22Rv1 (cell line): ENCODE measurements around the gene MAP3K5.

Experiments
- ZFX ChIP-seq: fragments of 450-650 bp; IDR thresholded peaks from 2 replicates; pipeline ENCODE4 v1.6.1; 2017; ENCODE audit warnings: antibody characterized with exemption, borderline replicate concordance
- TF ChIP-seq, protein P1 (sequence below): fragments of 450-650 bp; IDR thresholded peaks from 2 replicates; pipeline ENCODE4 v1.5.1; 2017; ENCODE audit warnings: mild to moderate bottlenecking

DNA sequence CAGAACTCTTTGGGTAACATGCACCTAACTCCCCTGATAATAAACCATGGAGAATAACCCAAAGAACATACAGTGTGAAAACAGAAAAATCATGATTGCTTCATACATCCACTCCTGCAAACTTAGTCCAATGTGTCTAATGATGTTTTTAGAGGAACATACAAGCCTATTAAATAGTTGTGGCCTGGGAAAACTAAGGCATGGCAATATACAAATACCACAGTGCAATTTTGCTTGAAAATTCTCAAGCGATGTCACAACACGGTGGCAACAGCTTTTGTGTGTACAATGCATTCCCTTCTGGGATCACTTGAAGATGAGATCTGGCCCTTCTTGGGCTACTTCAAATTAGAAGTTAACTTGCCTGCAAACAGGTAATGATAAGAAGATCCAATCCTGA, 16.7 kb downstream of the MAP3K5 start:
- TF ChIP-seq, protein P1, sequence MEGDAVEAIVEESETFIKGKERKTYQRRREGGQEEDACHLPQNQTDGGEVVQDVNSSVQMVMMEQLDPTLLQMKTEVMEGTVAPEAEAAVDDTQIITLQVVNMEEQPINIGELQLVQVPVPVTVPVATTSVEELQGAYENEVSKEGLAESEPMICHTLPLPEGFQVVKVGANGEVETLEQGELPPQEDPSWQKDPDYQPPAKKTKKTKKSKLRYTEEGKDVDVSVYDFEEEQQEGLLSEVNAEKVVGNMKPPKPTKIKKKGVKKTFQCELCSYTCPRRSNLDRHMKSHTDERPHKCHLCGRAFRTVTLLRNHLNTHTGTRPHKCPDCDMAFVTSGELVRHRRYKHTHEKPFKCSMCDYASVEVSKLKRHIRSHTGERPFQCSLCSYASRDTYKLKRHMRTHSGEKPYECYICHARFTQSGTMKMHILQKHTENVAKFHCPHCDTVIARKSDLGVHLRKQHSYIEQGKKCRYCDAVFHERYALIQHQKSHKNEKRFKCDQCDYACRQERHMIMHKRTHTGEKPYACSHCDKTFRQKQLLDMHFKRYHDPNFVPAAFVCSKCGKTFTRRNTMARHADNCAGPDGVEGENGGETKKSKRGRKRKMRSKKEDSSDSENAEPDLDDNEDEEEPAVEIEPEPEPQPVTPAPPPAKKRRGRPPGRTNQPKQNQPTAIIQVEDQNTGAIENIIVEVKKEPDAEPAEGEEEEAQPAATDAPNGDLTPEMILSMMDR = no peak
- TF ChIP-seq ZFX = no peak
